Measurements from ENCODE around the gene INTS15.

The INTS15 gene

GRCh38 chr7:6643915-6644625 is 54.2 kb downstream of the INTS15 start:
- no peak for DNase-seq (ENCODE audit: low read depth)

- no peak for DNase-seq (ENCODE audit: low read depth)
Measured at GRCh38 chr7:6644728-6645127, 54.9 kb downstream of the INTS15 start.

- DNase-seq (ENCODE audit: low read depth), result no peak
Measured at GRCh38 chr7:6646465-6646864, 56.6 kb downstream of the INTS15 start.

GRCh38 chr7:6647080-6647479 is 57.3 kb downstream of the INTS15 start:
- no peak for DNase-seq (ENCODE audit: low read depth)

- no peak for DNase-seq (ENCODE audit: low read depth)
Measured at GRCh38 chr7:6647541-6647940, 57.7 kb downstream of the INTS15 start.

GRCh38 chr7:6648066-6648814 is 58.4 kb downstream of the INTS15 start:
- DNase-seq (ENCODE audit: low read depth), result no peak

GRCh38 chr7:6648815-6649104 is 58.9 kb downstream of the INTS15 start:
- no peak for DNase-seq (ENCODE audit: low read depth)

GRCh38 chr7:6649241-6649961 is 59.6 kb downstream of the INTS15 start:
- no peak for DNase-seq (ENCODE audit: low read depth)

- DNase-seq (ENCODE audit: low read depth), result no peak
Measured at GRCh38 chr7:6650086-6650485, 60.3 kb downstream of the INTS15 start.

GRCh38 chr7:6650521-6651011 is 60.7 kb downstream of the INTS15 start:
- no peak for DNase-seq (ENCODE audit: low read depth)

- no peak for DNase-seq (ENCODE audit: low read depth)
Measured at GRCh38 chr7:6651851-6652445, 62.1 kb downstream of the INTS15 start.

GRCh38 chr7:6652446-6653011 is 62.7 kb downstream of the INTS15 start:
- DNase-seq (ENCODE audit: low read depth), result no peak

- DNase-seq (ENCODE audit: low read depth), result no peak
Measured at GRCh38 chr7:6653071-6654003, 63.5 kb downstream of the INTS15 start.

- DNase-seq (ENCODE audit: low read depth), result no peak
Measured at GRCh38 chr7:6654113-6654841, 64.5 kb downstream of the INTS15 start.

- no peak for DNase-seq (ENCODE audit: low read depth)
Measured at GRCh38 chr7:6654842-6655610, 65.2 kb downstream of the INTS15 start.

- DNase-seq (ENCODE audit: low read depth), result no peak
Measured at GRCh38 chr7:6655636-6656385, 66.0 kb downstream of the INTS15 start.

GRCh38 chr7:6656413-6656812 is 66.6 kb downstream of the INTS15 start:
- DNase-seq (ENCODE audit: low read depth), result no peak
